Bronchial epithelial cell (primary cell): ENCODE results near the gene FIBCD1. TPM values are rescaled to one million over a fixed set of nuclear protein-coding genes. Genes with fewer than 3 reads are reported as not detected.

Experiments
- DNase-seq: peaks from one replicate; pipeline ENCODE4 v3.0.0-alpha.2; 2010; ENCODE audit warnings: low read depth
- FAIRE-seq: peaks from 2 replicates; lab custom pipeline; 2011; peaks lifted over from hg19 to GRCh38; lab: Jason Lieb, UNC
- H3K27me3 ChIP-seq: 2 replicates; pipeline ENCODE4 v1.5.1; 2011; ENCODE audit warnings: low read length; ENCODE audit not compliant: control insufficient read depth, insufficient read depth
- H3K36me3 ChIP-seq: 2 replicates; pipeline ENCODE4 v1.5.1; 2011; ENCODE audit warnings: low read length; ENCODE audit not compliant: control insufficient read depth, insufficient read depth
- H3K4me3 ChIP-seq: 2 replicates; pipeline ENCODE4 v1.5.1; 2011; ENCODE audit warnings: mild to moderate bottlenecking, low read depth, low read length, control low read depth
- total RNA-seq: library from RNA; depleted of rRNA; stranded (reverse); fragments of >200 nt; gene quantifications from 2 replicates; pipeline ENCODE4 v1.2.1, GENCODE V29; 2014
- TF ChIP-seq, protein P1 (sequence below): IDR thresholded peaks from 2 replicates; pipeline ENCODE4 v1.5.1; 2011; ENCODE audit warnings: mild to moderate bottlenecking, moderate library complexity, low read length, control low read depth, inconsistent platforms; ENCODE audit not compliant: insufficient read depth, severe bottlenecking

FIBCD1 gene
- total RNA-seq, 1 donor from 2014 or later: 0.26 TPM

DNA sequence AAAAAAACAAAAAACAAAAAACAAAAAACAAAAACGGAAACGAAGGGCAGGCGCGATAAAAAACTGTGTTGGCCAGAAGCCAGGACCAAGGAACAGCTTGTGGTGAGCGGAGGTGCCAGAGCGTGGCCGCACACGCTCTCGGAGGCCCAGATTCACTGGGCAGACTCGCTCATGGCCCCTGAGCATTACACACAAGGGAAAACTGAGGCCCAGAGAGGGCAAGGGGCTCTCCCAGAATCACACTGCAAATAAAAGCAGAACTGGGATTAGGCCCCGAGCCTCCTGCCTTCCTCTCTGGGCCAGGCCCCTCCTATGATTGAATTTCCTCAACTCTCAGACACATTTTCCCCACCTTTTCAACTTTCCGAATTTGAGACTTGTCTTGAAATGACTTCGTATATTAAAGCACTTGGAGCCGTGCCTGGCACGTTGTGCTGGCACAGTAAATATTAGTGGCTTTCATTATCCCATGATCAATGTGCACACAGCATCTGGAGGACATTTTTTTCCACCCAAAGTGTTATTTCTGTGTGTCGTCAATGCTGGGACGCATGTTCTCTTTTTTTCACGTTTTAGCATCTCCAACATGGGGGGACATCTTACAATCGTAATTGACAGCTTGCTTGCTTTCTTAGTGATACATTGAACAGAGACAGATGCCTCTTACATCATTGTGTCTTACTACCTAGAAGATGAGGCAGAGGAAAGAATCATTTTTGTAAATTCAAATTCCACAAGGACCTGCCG, 7.4 kb downstream of the FIBCD1 start:
- no peak for FAIRE-seq
- Histone ChIP-seq H3K4me3 (no peak overlapping the region), H3K36me3 (no peaks in the 10 kb centered on the region), H3K27me3 (peaks cover 3% of the 10 kb centered on the region)
- TF ChIP-seq, protein P1, sequence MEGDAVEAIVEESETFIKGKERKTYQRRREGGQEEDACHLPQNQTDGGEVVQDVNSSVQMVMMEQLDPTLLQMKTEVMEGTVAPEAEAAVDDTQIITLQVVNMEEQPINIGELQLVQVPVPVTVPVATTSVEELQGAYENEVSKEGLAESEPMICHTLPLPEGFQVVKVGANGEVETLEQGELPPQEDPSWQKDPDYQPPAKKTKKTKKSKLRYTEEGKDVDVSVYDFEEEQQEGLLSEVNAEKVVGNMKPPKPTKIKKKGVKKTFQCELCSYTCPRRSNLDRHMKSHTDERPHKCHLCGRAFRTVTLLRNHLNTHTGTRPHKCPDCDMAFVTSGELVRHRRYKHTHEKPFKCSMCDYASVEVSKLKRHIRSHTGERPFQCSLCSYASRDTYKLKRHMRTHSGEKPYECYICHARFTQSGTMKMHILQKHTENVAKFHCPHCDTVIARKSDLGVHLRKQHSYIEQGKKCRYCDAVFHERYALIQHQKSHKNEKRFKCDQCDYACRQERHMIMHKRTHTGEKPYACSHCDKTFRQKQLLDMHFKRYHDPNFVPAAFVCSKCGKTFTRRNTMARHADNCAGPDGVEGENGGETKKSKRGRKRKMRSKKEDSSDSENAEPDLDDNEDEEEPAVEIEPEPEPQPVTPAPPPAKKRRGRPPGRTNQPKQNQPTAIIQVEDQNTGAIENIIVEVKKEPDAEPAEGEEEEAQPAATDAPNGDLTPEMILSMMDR: no peak
- DNase-seq: no peak

DNA sequence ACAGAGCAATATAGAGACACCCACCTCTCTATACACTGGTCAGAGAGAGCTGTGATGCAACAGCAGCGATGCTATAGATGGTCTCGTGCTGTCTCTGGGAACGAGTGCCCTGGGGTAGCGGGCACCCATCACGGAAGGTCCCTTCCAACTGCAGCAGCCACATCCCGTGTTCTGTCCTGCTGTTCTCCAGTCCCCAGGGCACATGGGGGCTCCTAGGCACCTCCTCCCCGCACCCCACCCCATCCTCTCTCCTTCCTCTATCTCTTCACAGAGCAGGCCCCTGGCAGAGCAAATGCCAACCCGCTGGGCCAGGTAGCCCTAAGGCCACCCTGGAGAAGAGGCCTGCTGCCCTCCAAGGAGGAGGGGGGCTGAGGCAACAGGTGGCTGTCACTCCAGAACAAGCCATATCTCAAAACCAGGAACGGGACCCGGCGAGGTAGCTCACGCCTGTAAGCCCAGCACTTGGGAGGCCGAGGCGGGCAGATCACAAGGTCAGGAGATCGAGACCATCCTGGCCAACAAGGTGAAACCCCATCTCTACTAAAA, 8.2 kb downstream of the FIBCD1 start:
- Histone ChIP-seq H3K36me3 (no peaks in the 10 kb centered on the region), H3K4me3 (no peak overlapping the region), H3K27me3 (peaks cover 3% of the 10 kb centered on the region)
- DNase-seq (no peak), FAIRE-seq (no peak)
- TF ChIP-seq, protein P1: no peak

DNA sequence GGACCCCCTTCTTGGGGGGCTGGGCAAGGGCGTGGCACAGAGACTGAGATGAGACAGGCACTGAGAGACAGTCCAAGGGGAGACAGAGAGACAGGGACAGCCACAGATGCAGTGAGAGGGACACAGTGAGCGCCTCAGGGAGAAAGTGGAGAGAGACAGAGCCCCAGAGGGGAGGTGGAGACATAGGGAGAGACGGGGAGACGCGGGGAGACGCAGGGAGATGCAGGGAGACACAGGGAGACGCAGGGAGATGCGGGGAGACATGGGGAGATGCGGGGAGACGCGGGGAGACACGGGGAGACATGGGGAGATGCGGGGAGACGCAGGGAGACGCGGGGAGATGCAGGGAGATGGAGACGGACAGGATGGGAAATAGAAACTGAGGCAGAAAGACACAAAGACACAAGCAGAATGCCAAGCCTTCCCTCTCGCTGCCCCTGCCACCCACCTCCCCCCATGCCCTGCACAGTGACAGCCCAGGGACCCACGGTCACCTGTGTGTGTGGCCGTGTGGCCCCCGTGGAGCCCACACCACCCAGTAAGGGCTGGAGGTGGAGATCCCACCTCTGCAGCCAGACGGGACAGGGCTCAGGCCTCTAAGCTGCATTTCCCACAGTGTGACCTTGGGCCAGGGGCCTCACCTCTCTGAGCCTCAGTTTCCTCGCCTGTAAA, 8.8 kb downstream of the FIBCD1 start:
- DNase-seq: no peak
- no peak for FAIRE-seq
- TF ChIP-seq, protein P1: no peak
- H3K27me3 ChIP-seq: peaks cover 5% of the 10 kb centered on the region
- no peak overlapping the region for H3K4me3 ChIP-seq
- H3K36me3 ChIP-seq: no peaks in the 10 kb centered on the region

DNA sequence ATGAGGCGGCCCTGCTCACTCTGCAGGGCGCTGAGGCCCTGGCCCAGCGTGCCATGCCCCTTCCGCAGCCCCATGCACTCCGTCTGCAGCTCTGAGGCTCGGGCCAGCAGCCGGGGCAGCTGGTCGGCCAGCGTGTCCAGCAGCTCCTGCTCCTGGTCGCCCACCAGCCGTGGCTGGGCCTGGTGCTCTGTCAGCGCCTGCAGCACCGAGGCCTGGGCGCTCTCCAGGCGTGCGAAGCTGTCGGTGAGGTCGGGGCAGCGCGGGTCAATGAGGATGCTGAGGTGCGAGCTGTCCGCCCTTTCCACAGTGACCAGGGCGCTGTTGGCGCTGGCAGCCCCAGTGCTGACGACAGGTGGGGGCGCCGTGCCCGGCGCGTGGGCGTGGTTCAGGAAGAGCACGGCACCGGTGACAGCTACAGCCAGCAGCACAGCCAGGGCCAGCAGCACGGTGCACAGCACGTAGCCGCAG, 9.4 kb downstream of the FIBCD1 start:
- Histone ChIP-seq H3K27me3 (peaks cover 8% of the 10 kb centered on the region), H3K4me3 (no peak overlapping the region), H3K36me3 (no peaks in the 10 kb centered on the region)
- DNase-seq (no peak), FAIRE-seq (no peak)
- TF ChIP-seq, protein P1: no peak

- peaks cover 10% of the 10 kb centered on the region for H3K27me3 ChIP-seq
- no peaks in the 10 kb centered on the region for H3K36me3 ChIP-seq
- H3K4me3 ChIP-seq: no peak overlapping the region
- TF ChIP-seq, protein P1: no peak
- FAIRE-seq: no peak
- peak; percentile 90 for DNase-seq
Observed at GRCh38 chr9:130927995-130928900, 10.8 kb downstream of the FIBCD1 start.
